LHCN-M2 (cell line): ENCODE measurements around the gene CUBN. TPM values are rescaled to one million over a fixed set of nuclear protein-coding genes. Genes with fewer than 3 reads are reported as not detected.
A peak's percentile ranks its signal among the peaks of the same experiment; 100 is the strongest.
"Not testable (repeated sequence)": the region's sequence is repeated elsewhere in the genome, so short reads cannot be mapped to it uniquely, and the experiment has no call there.

Experiments
- DNase-seq: peaks from one replicate; pipeline ENCODE4 v3.0.0-alpha.2; 2012; ENCODE audit warnings: low read depth
- total RNA-seq: library from RNA; depleted of rRNA; stranded (reverse); fragments of >200 nt; gene quantifications from 2 replicates; pipeline ENCODE4 v1.2.3, GENCODE V29; 2014

The CUBN gene
- total RNA-seq, 1 experiment from 2014 or later: 0.69 TPM

- no peak for DNase-seq
Measured at GRCh38 chr10:16870331-16870730, 259.3 kb downstream of the CUBN start.

- DNase-seq: no peak
Measured at GRCh38 chr10:16867990-16868389, 261.6 kb downstream of the CUBN start.

GRCh38 chr10:16867556-16867955 is 262.1 kb downstream of the CUBN start:
- peak; percentile 72 for DNase-seq

DNA sequence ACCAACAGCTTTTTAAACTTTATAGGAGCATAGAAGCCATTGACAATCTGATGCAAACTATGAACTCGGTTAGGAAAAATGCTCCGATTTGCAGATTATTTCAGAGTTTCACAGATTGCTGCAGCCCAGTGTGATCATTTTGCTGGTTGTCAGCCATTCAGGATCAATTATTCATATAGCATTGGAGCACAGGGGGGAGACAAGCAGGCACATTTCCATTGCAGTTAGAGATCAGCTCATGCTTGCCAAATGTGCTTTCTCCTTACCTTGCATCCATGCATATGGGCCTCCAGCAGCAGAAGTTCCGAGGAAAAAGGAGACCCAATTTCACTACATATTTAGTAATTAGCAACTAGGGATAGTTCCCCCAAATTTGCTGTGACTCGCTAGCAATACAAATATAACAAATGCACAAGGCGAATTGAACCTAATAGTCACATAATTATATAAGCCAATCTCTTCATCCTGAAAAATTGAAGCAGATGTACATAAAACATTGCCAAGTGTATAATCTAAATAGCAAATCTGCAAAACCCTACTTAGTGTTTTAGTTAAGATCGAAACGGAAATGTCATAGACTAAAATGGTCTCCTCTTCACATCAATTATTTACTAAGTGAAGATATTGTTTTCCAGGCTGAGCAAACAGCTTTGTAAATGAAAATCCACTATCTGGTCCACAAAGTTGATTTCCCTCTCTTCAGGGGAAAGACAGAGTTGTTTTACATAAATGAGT is 262.9 kb downstream of the CUBN start:
- no peak for DNase-seq

DNA sequence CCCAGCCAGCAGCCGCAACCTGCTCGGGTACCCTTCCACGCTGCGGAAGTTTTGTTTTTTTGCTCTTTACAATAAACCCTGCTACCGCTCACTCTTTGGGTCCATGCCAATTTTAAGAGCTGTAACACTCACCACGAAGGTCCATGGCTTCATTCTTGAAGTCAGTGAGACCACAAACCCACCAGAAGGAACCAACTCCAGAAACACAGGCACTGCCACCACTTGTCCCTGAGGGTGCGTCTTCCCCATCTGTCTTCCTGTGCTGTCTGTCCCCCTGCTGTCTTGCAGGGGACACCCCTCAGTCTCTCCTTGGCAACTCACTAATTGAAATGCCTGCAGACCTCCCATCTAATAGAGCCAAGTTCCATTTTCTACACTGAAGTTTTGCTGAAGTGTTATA is 263.8 kb downstream of the CUBN start:
- no peak for DNase-seq

GRCh38 chr10:16863766-16864165 is 265.8 kb downstream of the CUBN start:
- DNase-seq: no peak

- no peak for DNase-seq
Measured at GRCh38 chr10:16857419-16857818, 272.2 kb downstream of the CUBN start.

DNA sequence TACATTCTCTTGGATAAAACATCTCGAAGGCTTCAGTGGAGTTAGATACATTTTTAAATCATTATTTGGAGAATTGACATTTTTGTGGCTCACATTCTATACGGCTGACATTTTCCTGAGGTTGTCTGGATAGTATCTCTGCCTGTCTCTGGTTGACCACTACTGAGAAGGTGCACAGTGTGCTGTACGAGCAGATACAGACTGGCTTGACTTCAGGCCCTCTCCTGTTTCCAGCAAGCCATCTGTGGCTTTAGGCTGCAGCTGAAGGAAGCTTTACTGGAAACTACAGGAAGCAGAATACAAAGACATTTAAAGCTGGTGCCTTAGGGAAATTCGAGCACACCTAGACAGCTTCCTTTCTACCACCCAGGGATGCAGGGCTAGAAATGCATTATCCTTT is 273.0 kb downstream of the CUBN start:
- no peak for DNase-seq

GRCh38 chr10:16856092-16856491 is 273.5 kb downstream of the CUBN start:
- no peak for DNase-seq

- peak; percentile 58 for DNase-seq
Measured at GRCh38 chr10:16854623-16855022, 275.0 kb downstream of the CUBN start.

DNA sequence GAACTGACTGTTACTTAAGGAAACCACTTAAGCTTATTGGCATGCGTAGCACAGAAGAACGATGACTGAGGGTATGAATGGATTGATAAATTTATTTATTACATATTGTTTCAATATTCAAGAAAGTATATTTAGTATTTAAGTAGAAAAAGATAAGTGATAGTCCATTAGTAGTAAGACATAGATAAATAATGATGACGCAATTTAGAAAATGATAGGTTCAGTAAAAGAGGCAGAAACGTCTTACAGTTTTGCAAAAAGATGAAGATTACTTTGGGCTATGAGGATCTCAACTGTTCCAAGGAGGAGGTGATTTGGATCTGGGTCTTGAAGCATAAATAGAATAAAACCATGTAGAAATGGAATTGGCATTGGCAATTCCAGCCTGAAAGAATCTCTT is 275.8 kb downstream of the CUBN start:
- DNase-seq: no peak

GRCh38 chr10:16853201-16853600 is 276.4 kb downstream of the CUBN start:
- DNase-seq: peak; percentile 67

DNA sequence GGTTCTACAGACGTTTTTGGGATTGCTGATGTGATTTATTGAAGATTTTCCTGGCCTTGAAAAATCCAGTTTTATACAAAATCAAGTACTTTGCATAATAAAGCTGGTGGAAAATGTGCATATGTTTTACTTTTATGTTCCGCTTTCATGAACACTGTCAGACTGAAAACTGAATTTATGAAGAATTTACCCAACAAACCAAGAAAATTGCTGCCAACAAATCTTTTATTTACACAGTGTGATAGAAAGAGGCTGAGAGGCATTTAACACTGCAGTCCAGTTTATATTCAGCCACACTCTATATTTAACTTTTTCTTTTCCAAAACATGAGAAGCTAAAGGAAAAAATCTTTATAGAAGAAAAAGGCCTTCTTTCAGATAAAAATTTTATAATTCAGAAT is 277.0 kb downstream of the CUBN start:
- DNase-seq: no peak

DNA sequence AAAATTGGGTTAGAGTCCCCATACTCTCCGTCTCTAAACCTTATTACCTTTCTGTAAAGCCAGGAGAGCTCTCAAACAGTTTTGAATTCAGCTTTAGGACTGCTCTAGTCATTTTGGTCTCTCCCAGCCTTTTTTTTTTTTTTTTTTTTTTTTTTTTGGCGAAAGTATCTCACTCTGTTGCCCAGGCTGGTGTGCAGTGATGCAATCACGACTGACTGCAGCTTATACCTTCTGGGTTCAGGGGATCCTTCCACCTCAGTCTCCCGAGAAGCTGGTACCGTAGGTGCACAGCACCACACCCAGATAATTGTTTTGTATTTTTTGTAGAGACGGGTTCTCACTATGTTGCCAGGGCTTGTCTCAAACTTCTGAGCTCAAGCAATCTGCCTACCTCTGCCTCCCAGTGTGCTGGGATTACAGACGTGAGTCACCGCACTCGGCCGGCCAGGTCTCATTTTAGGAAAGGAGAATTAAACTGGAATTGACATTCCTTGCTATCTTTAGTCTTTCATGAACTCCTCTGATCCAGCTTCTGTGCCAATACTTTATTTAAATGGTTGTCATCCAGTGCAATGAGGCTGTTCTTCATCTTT is 281.0 kb downstream of the CUBN start:
- no peak for DNase-seq

DNA sequence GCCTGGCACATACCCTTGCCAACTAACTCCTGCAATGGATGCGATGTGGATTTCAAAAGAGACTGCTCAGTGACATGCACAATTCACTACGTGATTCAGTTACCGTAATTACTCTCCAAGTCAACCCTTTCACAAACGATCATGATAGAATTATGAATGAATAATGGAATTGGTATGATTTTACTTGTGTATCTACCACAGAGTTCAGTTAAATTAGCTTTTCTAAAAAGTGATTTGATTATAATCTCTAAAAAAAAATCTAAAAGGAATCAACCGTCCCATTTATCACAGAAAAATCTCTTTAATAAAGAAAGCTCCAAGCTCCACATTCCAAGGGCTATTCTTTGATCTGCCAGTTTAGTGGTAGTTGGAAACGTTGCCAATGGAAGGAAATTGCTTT is 282.0 kb downstream of the CUBN start:
- DNase-seq: peak; percentile 43

DNA sequence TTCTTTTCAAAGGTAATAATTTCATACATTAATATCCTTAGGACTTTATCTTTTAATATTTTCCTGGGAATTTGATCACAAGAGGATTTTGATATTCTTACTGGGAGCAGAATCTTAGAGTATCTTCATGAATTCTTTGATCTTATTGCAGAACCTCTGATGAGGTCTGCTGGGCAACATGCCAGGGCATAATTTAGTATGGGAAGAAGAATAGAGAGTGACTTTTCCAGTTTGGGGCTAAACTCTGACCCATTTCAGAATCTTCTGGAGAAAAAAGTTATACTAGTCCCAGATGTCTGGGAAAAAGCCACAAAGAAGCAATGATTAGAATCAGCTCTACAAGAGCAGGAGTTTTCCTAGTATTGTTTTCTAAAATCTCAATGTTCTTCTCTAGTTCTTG is 284.4 kb downstream of the CUBN start:
- no peak for DNase-seq

DNA sequence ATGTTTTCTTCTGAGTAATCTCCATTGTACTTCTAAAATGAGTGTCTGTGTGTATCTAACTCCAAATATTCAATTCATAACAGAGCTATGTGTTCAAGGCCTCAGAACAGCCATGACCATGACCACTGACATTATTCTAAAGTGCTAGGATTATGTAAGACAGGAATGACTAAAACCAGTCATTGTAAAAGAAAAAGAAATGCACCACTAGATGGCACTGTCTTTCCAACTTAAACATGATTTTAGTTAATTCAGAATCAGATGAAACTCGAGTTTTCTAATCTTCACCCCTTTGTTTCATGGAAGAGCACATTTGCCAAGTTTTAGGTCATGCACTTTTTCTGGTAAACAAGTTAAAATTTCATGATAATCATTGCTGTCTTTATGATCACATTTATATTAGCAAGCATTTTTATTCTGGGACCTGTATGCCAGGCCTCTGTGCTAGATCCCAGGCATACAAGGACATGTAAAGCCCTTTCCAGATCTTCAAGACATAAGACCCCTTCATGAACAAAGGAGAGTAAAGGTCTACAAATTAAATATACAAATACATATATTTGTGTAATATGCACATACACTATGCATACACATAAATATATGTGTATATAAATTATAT is 286.2 kb downstream of the CUBN start:
- DNase-seq: peak; percentile 74

DNA sequence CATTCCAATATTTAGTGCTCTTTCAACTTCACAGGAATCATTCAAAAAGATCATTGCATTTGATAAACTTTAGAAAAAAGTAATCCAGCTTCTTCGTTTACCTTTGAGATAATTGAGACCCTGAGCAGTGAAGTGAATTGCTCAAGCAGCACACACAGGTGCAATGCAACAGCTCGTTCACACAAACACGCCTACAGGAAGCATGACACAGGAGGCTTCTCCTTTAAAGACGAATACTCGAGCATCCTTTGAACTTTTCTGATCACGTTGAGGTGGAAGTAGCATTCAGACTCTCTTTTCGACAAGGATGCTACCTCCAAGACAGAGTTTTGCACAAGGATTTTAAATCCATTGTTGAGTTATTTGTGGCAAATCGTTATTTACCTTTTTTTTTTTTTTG is 294.4 kb downstream of the CUBN start:
- DNase-seq: no peak

- DNase-seq: peak; percentile 91
Measured at GRCh38 chr10:16832351-16833080, 297.1 kb downstream of the CUBN start.

GRCh38 chr10:16828701-16829175 is 300.9 kb downstream of the CUBN start:
- DNase-seq: peak; percentile 77

DNA sequence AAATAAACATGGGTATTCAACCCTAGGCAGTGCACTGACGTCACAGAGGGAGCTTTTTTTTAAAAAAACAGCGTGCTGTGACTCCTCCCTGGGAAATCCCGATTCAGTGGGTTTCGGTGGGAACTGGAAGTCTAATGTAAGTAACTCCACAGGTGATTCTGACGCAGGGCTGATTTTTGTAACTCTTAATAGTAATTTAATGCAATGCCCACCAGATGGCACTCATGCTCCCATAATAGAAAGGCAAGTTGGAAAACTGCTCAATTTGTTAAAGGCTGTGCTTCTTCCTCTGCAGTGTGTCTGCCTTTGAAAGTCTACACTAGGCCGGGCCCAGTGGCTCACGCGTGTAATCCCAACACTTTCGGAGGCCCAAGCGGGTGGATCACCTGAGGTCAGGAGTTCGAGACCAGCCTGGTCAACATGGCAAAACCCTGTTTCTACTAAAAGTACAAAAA is 301.5 kb downstream of the CUBN start:
- peak; percentile 81 for DNase-seq

GRCh38 chr10:16827474-16827873 is 302.1 kb downstream of the CUBN start:
- not testable (repeated sequence) for DNase-seq
